ENCODE results near the gene SH3BP5L.
"Not testable (repeated sequence)": the region's sequence is repeated elsewhere in the genome, so short reads cannot be mapped to it uniquely, and the experiment has no call there.

SH3BP5L gene

DNA sequence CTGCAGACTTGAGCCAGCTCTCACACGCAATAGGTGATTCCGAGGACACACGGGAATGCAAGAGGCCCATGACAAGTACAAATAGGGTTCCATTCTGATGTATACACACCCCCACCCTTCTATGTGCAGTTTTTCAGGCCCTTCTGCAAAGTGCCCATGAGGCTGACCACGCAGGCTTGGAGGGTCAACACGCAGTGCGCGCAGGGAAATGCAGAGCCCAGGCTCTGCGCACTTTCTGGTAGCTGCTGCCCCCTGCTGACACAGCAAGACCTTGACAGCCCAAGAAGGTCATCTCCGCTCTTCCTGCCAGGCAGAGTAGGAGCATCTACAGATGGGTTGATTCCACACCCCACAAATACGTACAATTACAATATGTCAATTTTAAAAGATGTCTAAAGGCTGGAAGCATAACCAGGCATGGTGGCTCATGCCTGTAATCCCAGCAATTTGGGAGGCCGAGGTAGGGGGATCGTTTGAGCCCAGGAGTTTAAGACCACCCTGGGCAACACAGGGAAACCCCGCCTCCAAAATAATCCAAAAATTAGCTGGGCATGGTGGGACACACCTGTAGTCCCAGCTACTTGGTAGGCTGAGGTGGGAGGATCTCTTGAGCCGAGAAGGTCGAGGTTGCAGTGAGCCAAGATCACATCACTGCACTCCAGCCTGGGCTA lies 18.5 kb downstream of the SH3BP5L start:
- DNase-seq: no peak
- Histone ChIP-seq H3K36me3 (replicated peaks) (peaks cover 4% of the 10 kb centered on the region), H3K27me3 (replicated peaks) (no peaks in the 10 kb centered on the region), H3K27ac (no peak overlapping the region), H3K4me3 (ENCODE audit: low read depth, low read length) (no peak overlapping the region)
- in situ Hi-C loops (cut with HindIII; ENCODE audit: low pct_ligation_motif_present, low sequenced_read_pairs): no loop called here
- TF ChIP-seq, protein P1, sequence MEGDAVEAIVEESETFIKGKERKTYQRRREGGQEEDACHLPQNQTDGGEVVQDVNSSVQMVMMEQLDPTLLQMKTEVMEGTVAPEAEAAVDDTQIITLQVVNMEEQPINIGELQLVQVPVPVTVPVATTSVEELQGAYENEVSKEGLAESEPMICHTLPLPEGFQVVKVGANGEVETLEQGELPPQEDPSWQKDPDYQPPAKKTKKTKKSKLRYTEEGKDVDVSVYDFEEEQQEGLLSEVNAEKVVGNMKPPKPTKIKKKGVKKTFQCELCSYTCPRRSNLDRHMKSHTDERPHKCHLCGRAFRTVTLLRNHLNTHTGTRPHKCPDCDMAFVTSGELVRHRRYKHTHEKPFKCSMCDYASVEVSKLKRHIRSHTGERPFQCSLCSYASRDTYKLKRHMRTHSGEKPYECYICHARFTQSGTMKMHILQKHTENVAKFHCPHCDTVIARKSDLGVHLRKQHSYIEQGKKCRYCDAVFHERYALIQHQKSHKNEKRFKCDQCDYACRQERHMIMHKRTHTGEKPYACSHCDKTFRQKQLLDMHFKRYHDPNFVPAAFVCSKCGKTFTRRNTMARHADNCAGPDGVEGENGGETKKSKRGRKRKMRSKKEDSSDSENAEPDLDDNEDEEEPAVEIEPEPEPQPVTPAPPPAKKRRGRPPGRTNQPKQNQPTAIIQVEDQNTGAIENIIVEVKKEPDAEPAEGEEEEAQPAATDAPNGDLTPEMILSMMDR (IDR thresholded peaks at IDR 0.05; ENCODE audit: low read depth, low read length, missing control alignments): peak; percentile 80

GRCh38 chr1:248805876-248806275 lies 19.8 kb downstream of the SH3BP5L start:
- Histone ChIP-seq H3K27me3 (replicated peaks) (no peaks in the 10 kb centered on the region), H3K36me3 (replicated peaks) (no peaks in the 10 kb centered on the region), H3K4me3 (ENCODE audit: low read depth, low read length) (no peak overlapping the region), H3K27ac (no peak overlapping the region)
- no peak for DNase-seq
- in situ Hi-C loops (cut with HindIII; ENCODE audit: low pct_ligation_motif_present, low sequenced_read_pairs): no loop called here
- TF ChIP-seq, protein P1 (IDR thresholded peaks at IDR 0.05; ENCODE audit: low read depth, low read length, missing control alignments): no peak

DNA sequence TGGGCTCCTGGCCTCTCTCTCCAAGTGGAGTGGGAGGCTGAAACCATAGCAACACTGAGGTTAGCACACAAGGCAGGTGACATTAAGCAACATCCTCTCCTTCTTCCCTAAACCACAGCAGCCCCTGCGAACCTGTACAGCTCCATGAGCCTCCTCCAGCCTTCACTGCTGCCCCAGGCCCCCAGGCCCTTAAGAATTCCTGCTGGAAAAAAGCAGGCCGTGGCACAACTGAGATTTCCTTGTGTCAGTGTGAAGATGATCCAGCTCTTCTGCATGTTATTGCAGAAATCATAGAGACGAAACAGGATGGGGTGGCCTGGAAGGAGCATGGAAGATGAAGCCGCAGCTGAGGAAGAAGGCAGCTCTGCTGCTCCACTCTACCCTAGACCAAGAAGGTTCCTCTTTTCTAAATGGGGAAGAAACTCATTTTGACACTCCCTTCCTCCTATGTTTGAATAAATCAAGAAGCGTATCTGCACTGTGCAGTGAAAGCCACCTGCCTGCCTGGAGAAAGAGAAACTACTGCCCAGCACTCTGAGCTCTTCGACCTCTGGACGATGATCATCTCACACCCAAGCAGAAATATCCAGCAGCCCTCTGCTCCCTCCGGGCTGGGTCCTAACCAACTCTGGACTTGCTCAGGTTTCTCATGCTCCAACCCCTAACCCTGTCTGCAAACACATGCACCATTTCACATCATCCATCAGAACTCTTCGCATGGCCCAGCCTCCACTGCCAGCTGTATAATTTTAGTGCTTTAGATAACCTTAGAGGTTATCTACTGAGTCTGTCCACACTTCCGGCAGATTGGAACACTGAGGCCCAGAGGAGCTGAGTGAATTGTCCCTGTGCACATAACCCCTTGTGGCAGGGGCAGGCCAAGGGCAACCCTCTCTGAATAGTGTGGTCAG lies 20.7 kb downstream of the SH3BP5L start:
- H3K36me3 ChIP-seq (replicated peaks): no peaks in the 10 kb centered on the region
- no peaks in the 10 kb centered on the region for H3K27me3 ChIP-seq (replicated peaks)
- H3K4me3 ChIP-seq (ENCODE audit: low read depth, low read length): no peak overlapping the region
- no peak overlapping the region for H3K27ac ChIP-seq
- TF ChIP-seq, protein P1 (IDR thresholded peaks at IDR 0.05; ENCODE audit: low read depth, low read length, missing control alignments): no peak
- in situ Hi-C loops (cut with HindIII; ENCODE audit: low pct_ligation_motif_present, low sequenced_read_pairs): no loop called here
- no peak for DNase-seq

GRCh38 chr1:248803501-248803900 lies 22.2 kb downstream of the SH3BP5L start:
- H3K27me3 ChIP-seq (replicated peaks); H3K36me3 ChIP-seq (replicated peaks); in situ Hi-C loops (cut with HindIII; ENCODE audit: low pct_ligation_motif_present, low sequenced_read_pairs); H3K4me3 ChIP-seq (ENCODE audit: low read depth, low read length); DNase-seq; H3K27ac ChIP-seq: not testable (repeated sequence)

- no peak for DNase-seq
- Histone ChIP-seq H3K27me3 (replicated peaks) (no peaks in the 10 kb centered on the region), H3K27ac (no peak overlapping the region), H3K36me3 (replicated peaks) (no peaks in the 10 kb centered on the region), H3K4me3 (ENCODE audit: low read depth, low read length) (no peak overlapping the region)
- TF ChIP-seq, protein P1 (IDR thresholded peaks at IDR 0.05; ENCODE audit: low read depth, low read length, missing control alignments): no peak
- in situ Hi-C loops (cut with HindIII; ENCODE audit: low pct_ligation_motif_present, low sequenced_read_pairs): no loop called here
These were observed 23.3 kb downstream of the SH3BP5L start for GRCh38 chr1:248802454-248802853.

GRCh38 chr1:248800459-248800858 lies 25.3 kb downstream of the SH3BP5L start:
- Histone ChIP-seq H3K4me3 (ENCODE audit: low read depth, low read length) (no peak overlapping the region), H3K27ac (no peak overlapping the region), H3K27me3 (replicated peaks) (no peaks in the 10 kb centered on the region), H3K36me3 (replicated peaks) (no peaks in the 10 kb centered on the region)
- in situ Hi-C loops (cut with HindIII; ENCODE audit: low pct_ligation_motif_present, low sequenced_read_pairs): no loop called here
- DNase-seq: no peak
- TF ChIP-seq, protein P1 (IDR thresholded peaks at IDR 0.05; ENCODE audit: low read depth, low read length, missing control alignments): no peak
